HEK293 (cell line): ENCODE data around the gene PWWP2B.

Source experiments
- CTCF ChIA-PET: fragments of 350-600 bp; formaldehyde crosslinking; extraction: SDS; loops from one replicate; lab custom pipeline; 2021; ENCODE audit warnings: antibody characterized with exemption; lab: Yijun Ruan, JAX
- POLR2A ChIA-PET: fragments of 300-600 bp; formaldehyde crosslinking; extraction: SDS; loops from one replicate; lab custom pipeline; 2020; ENCODE audit warnings: antibody characterized with exemption, inconsistent platforms; lab: Yijun Ruan, JAX
- H3K27ac ChIP-seq: fragments of 200-500 bp; sonication (Bioruptor generic); 2 replicates; pipeline ENCODE4 v1.5.1; 2014; ENCODE audit warnings: low read depth, low read length, control low read depth, inconsistent platforms; ENCODE audit errors: extremely low read depth
- H3K36me3 ChIP-seq, 2 experiments: fragments of 200-500 bp in 1 of 2; sonication (Bioruptor generic) in 1 of 2; 1 replicate in 1 of 2; 2 replicates in 1 of 2; pipeline ENCODE4 v1.5.1; 2014 to 2017; ENCODE audit warnings: inconsistent platforms in 2 of 2, low read length in 2 of 2; ENCODE audit not compliant: control insufficient read depth in 2 of 2, insufficient read depth in 1 of 2
- H3K4me1 ChIP-seq: fragments of 200-500 bp; sonication (Bioruptor generic); 2 replicates; pipeline ENCODE4 v1.5.1; 2014; ENCODE audit warnings: mild to moderate bottlenecking, low read length, inconsistent platforms; ENCODE audit not compliant: control insufficient read depth, insufficient read depth
- H3K4me3 ChIP-seq: 2 replicates; pipeline ENCODE4 v1.5.1; 2011; ENCODE audit warnings: low read depth, mild to moderate bottlenecking, control low read depth, low read length, moderate library complexity
- H3K9me3 ChIP-seq: fragments of 200-500 bp; sonication (Bioruptor generic); 2 replicates; pipeline ENCODE4 v1.5.1; 2014; ENCODE audit warnings: low read depth, low read length, inconsistent platforms; ENCODE audit not compliant: control insufficient read depth, insufficient read depth
- CTCF ChIP-seq: fragments of 450-650 bp; formaldehyde crosslinking; IDR thresholded peaks from 2 replicates; pipeline ENCODE4 v1.5.1; 2016; ENCODE audit warnings: missing biosample characterization, missing genetic modification characterization
- KLF1 ChIP-seq: fragments of 450-650 bp; formaldehyde crosslinking; IDR thresholded peaks from 2 replicates; pipeline ENCODE4 v1.5.1; 2016; ENCODE audit warnings: missing biosample characterization, missing genetic modification characterization
- KLF10 ChIP-seq: fragments of 450-650 bp; IDR thresholded peaks from 2 replicates; pipeline ENCODE4 v1.5.1; 2018; ENCODE audit warnings: missing biosample characterization, mild to moderate bottlenecking, missing genetic modification characterization
- KLF8 ChIP-seq: fragments of 450-650 bp; formaldehyde crosslinking; IDR thresholded peaks from 2 replicates; pipeline ENCODE4 v1.5.1; 2016; ENCODE audit warnings: missing biosample characterization, missing genetic modification characterization
- KLF9 ChIP-seq: fragments of 450-650 bp; formaldehyde crosslinking; IDR thresholded peaks from 2 replicates; pipeline ENCODE4 v1.5.1; 2016; ENCODE audit warnings: missing biosample characterization, missing genetic modification characterization, low read depth
- PATZ1 ChIP-seq: fragments of 450-650 bp; formaldehyde crosslinking; IDR thresholded peaks from 2 replicates; pipeline ENCODE4 v1.5.1; 2016; ENCODE audit warnings: missing biosample characterization, missing genetic modification characterization
- SP2 ChIP-seq: fragments of 450-650 bp; formaldehyde crosslinking; IDR thresholded peaks from 2 replicates; pipeline ENCODE4 v1.5.1; 2016; ENCODE audit warnings: missing biosample characterization, missing genetic modification characterization
- SP3 ChIP-seq: fragments of 450-650 bp; formaldehyde crosslinking; IDR thresholded peaks from 2 replicates; pipeline ENCODE4 v1.5.1; 2016; ENCODE audit warnings: missing biosample characterization, missing genetic modification characterization
- SP7 ChIP-seq: fragments of 450-650 bp; formaldehyde crosslinking; IDR thresholded peaks from 2 replicates; pipeline ENCODE4 v1.5.1; 2016; ENCODE audit warnings: missing biosample characterization, missing genetic modification characterization
- TRIM28 ChIP-seq: IDR thresholded peaks from 2 replicates; pipeline ENCODE4 v1.6.1; 2011; ENCODE audit warnings: low read length, control low read depth, borderline replicate concordance
- ZBTB20 ChIP-seq: fragments of 450-650 bp; formaldehyde crosslinking; IDR thresholded peaks from 2 replicates; pipeline ENCODE4 v1.5.1; 2016; ENCODE audit warnings: missing biosample characterization, missing genetic modification characterization
- ZBTB6 ChIP-seq: fragments of 450-650 bp; formaldehyde crosslinking; IDR thresholded peaks from 2 replicates; pipeline ENCODE4 v1.5.1; 2017; ENCODE audit warnings: missing biosample characterization, missing genetic modification characterization
- ZBTB8A ChIP-seq: fragments of 450-650 bp; formaldehyde crosslinking; IDR thresholded peaks from 2 replicates; pipeline ENCODE4 v1.5.1; 2016; ENCODE audit warnings: missing biosample characterization, missing genetic modification characterization
- ZFP41 ChIP-seq: fragments of 450-650 bp; formaldehyde crosslinking; IDR thresholded peaks from 2 replicates; pipeline ENCODE4 v1.5.1; 2016; ENCODE audit warnings: missing biosample characterization, missing genetic modification characterization, borderline replicate concordance
- ZNF132 ChIP-seq: fragments of 450-650 bp; formaldehyde crosslinking; IDR thresholded peaks from 2 replicates; pipeline ENCODE4 v1.5.1; 2017; ENCODE audit warnings: missing biosample characterization, missing genetic modification characterization, borderline replicate concordance
- ZNF138 ChIP-seq: fragments of 450-650 bp; formaldehyde crosslinking; IDR thresholded peaks from 2 replicates; pipeline ENCODE4 v1.5.1; 2016; ENCODE audit warnings: missing biosample characterization, missing genetic modification characterization, borderline replicate concordance
- ZNF16 ChIP-seq: fragments of 450-650 bp; formaldehyde crosslinking; IDR thresholded peaks from 2 replicates; pipeline ENCODE4 v1.5.1; 2016; ENCODE audit warnings: low read depth, missing biosample characterization, missing genetic modification characterization
- ZNF335 ChIP-seq: fragments of 450-650 bp; formaldehyde crosslinking; conservative IDR thresholded peaks from 2 replicates; pipeline ENCODE4 v1.5.1; 2016; ENCODE audit warnings: missing biosample characterization, missing genetic modification characterization
- ZNF394 ChIP-seq: fragments of 450-650 bp; formaldehyde crosslinking; IDR thresholded peaks from 2 replicates; pipeline ENCODE4 v1.5.1; 2016; ENCODE audit warnings: missing biosample characterization, missing genetic modification characterization, mild to moderate bottlenecking, moderate library complexity, borderline replicate concordance
- ZNF48 ChIP-seq: fragments of 450-650 bp; formaldehyde crosslinking; IDR thresholded peaks from 2 replicates; pipeline ENCODE4 v1.5.1; 2016; ENCODE audit warnings: missing biosample characterization, missing genetic modification characterization
- ZNF561 ChIP-seq: fragments of 450-650 bp; IDR thresholded peaks from 2 replicates; pipeline ENCODE4 v1.5.1; 2018; ENCODE audit warnings: missing biosample characterization, missing genetic modification characterization, borderline replicate concordance
- ZNF596 ChIP-seq: fragments of 450-650 bp; IDR thresholded peaks from 2 replicates; pipeline ENCODE4 v1.5.0; 2018; ENCODE audit warnings: missing biosample characterization, mild to moderate bottlenecking, missing genetic modification characterization, moderate library complexity
- ZNF610 ChIP-seq: fragments of 450-650 bp; formaldehyde crosslinking; IDR thresholded peaks from 2 replicates; pipeline ENCODE4 v1.5.1; 2016; ENCODE audit warnings: missing biosample characterization, missing genetic modification characterization, borderline replicate concordance
- ZNF629 ChIP-seq: fragments of 450-650 bp; formaldehyde crosslinking; IDR thresholded peaks from 2 replicates; pipeline ENCODE4 v1.5.1; 2017; ENCODE audit warnings: missing biosample characterization, missing genetic modification characterization
- ZNF654 ChIP-seq: fragments of 450-650 bp; formaldehyde crosslinking; IDR thresholded peaks from 2 replicates; pipeline ENCODE4 v1.5.1; 2016; ENCODE audit warnings: low read depth, missing biosample characterization, missing genetic modification characterization
- ZNF792 ChIP-seq: fragments of 450-650 bp; formaldehyde crosslinking; IDR thresholded peaks from 2 replicates; pipeline ENCODE4 v1.5.1; 2016; ENCODE audit warnings: missing biosample characterization, missing genetic modification characterization
- ZNF830 ChIP-seq: fragments of 450-650 bp; IDR thresholded peaks from 2 replicates; pipeline ENCODE4 v1.5.0; 2018; ENCODE audit warnings: missing biosample characterization, missing genetic modification characterization, low read depth, mild to moderate bottlenecking, moderate library complexity
- ZNF837 ChIP-seq: fragments of 450-650 bp; formaldehyde crosslinking; IDR thresholded peaks from 2 replicates; pipeline ENCODE4 v1.5.1; 2016; ENCODE audit warnings: missing biosample characterization, missing genetic modification characterization

The PWWP2B gene

GRCh38 chr10:132447446-132448247, 50.6 kb downstream of the PWWP2B start:
- no peaks in the 10 kb centered on the region for H3K9me3 ChIP-seq
- TF ChIP-seq ZNF561 (tag by site-specific recombination) (no peak), ZNF48 (tag by site-specific recombination) (no peak), ZNF830 (tag by site-specific recombination) (no peak), ZBTB8A (tag by site-specific recombination) (0 out of 2 replicates have a peak, but pooled peaks have one; percentile 2), KLF1 (tag by site-specific recombination) (peak; percentile 68), ZNF394 (tag by site-specific recombination) (no peak), ZNF16 (no peak), PATZ1 (tag by site-specific recombination) (0 out of 2 replicates have a peak, but pooled peaks have one; percentile 16), ZNF132 (tag by site-specific recombination) (no peak), ZNF610 (no peak), ZNF792 (no peak)
- ChIA-PET POLR2A (interaction anchor here (1.0 kb wide), 1 partner anchor 56 kb away, joined by 3 read pairs; no protein-coding TSS in a partner anchor), CTCF (interaction anchor here (0.7 to 1.4 kb wide), 5 partner anchors 11 to 249 kb away, joined by 3 to 4 read pairs (median 3); no protein-coding TSS in a partner anchor)
- no peaks in the 10 kb centered on the region for H3K36me3 ChIP-seq
- peak overlapping the region; percentile 0; the same call in 1 of the 2 replicates for H3K27ac ChIP-seq
- no peak overlapping the region for H3K4me3 ChIP-seq
- peaks cover 14% of the 10 kb centered on the region for H3K4me1 ChIP-seq

- Histone ChIP-seq H3K36me3 (no peaks in the 10 kb centered on the region), H3K9me3 (no peaks in the 10 kb centered on the region), H3K4me3 (no peak overlapping the region), H3K27ac (0 out of 2 replicates have a peak overlapping the region, but pooled peaks have one; percentile 0), H3K4me1 (peaks cover 14% of the 10 kb centered on the region)
- ChIA-PET CTCF (interaction anchor here (0.6 to 1.2 kb wide), 2 partner anchors 11 to 133 kb away, joined by 4 to 7 read pairs; no protein-coding TSS in a partner anchor), POLR2A (no interaction called here)
- TF ChIP-seq SP3 (tag by site-specific recombination) (peak; percentile 65), ZBTB20 (tag by site-specific recombination) (no peak), ZNF16 (no peak), KLF10 (0 out of 2 replicates have a peak, but pooled peaks have one; percentile 40), CTCF (tag by site-specific recombination) (no peak), ZNF837 (tag by site-specific recombination) (no peak), KLF1 (tag by site-specific recombination) (peak; percentile 75), ZNF138 (tag by site-specific recombination) (no peak), ZNF629 (no peak), SP2 (peak; percentile 36; the same call in 1 of the 2 replicates), ZFP41 (tag by site-specific recombination) (no peak), KLF8 (tag by site-specific recombination) (0 out of 2 replicates have a peak, but pooled peaks have one; percentile 19), ZNF596 (no peak), ZNF335 (tag by site-specific recombination) (peak; percentile 56), ZNF48 (tag by site-specific recombination) (no peak), ZBTB6 (tag by site-specific recombination) (no peak), SP7 (0 out of 2 replicates have a peak, but pooled peaks have one; percentile 58), KLF9 (peak; percentile 77), TRIM28 (no peak), ZNF654 (tag by site-specific recombination) (no peak)
These were observed 51.3 kb downstream of the PWWP2B start for GRCh38 chr10:132448248-132448731.
